Measurements from ENCODE around the gene TNS3. TPM values are rescaled to one million over a fixed set of nuclear protein-coding genes. Genes with fewer than 3 reads are reported as not detected.

Gene TNS3
- polyA plus RNA-seq, 3 donors: 5.2 to 30.3 (median 7.9) TPM

GRCh38 chr7:47369736-47370135 lies 212.2 kb downstream of the TNS3 start:
- Histone ChIP-seq H3K27ac (ENCODE audit: low read depth in 1 of 2, low read length in 2 of 2) (no peak overlapping the region), H3K36me3 (replicated peaks in 1 of 2; ENCODE audit: control insufficient read depth in 1 of 2, insufficient read depth in 2 of 2, low read length in 2 of 2) (peaks cover 67 to 91% of the 10 kb centered on the region in 2 donors), H3K9ac (ENCODE audit: insufficient read depth, low read length, poor library complexity, severe bottlenecking) (no peak overlapping the region), H4K20me1 (ENCODE audit: insufficient read depth, low read length) (peaks cover 91% of the 10 kb centered on the region), H3K4me1 (ENCODE audit: control insufficient read depth in 1 of 2, insufficient read depth in 2 of 2, low read length in 2 of 2) (no peaks in the 10 kb centered on the region), H3K9me3 (replicated peaks in 1 of 2; ENCODE audit: control insufficient read depth in 1 of 2, insufficient read depth in 1 of 2, low read length in 2 of 2) (no peaks in the 10 kb centered on the region), H2AFZ (ENCODE audit: insufficient read depth, low read depth, low read length, poor library complexity, severe bottlenecking) (no peak overlapping the region), H3K79me2 (ENCODE audit: insufficient read depth, low read length) (no peaks in the 10 kb centered on the region), H3K4me3 (replicated peaks in 1 of 3; ENCODE audit: low read depth in 2 of 3, low read length in 3 of 3) (no peak overlapping the region), H3K4me2 (replicated peaks; ENCODE audit: extremely low read depth, low read length, poor library complexity, severe bottlenecking) (no peak overlapping the region), H3K27me3 (ENCODE audit: control insufficient read depth in 2 of 2, insufficient read depth in 2 of 2, low read length in 2 of 2) (no peaks in the 10 kb centered on the region)
- WGBS (ENCODE audit: insufficient coverage): 90% methylated on average over 1 of the region's 3 CpGs
- Mint-ChIP-seq H3K27ac (no peak overlapping the region), H3K27me3 (ENCODE audit: low read depth in 3 of 3) (no peaks in the 10 kb centered on the region), H3K4me1 (no peaks in the 10 kb centered on the region), H3K36me3 (peaks cover 56 to 79% of the 10 kb centered on the region in 2 donors), H3K9me3 (no peaks in the 10 kb centered on the region), H3K4me3 (no peak overlapping the region)
- no peak for DNase-seq
- intact Hi-C loops (cut with micrococcal nuclease): no loop called here
- no peak for TF ChIP-seq CTCF (IDR thresholded peaks at IDR 0.05)

GRCh38 chr7:47368190-47368812 lies 213.6 kb downstream of the TNS3 start:
- no peaks in the 10 kb centered on the region for H3K9me3 Mint-ChIP-seq
- H3K4me3 Mint-ChIP-seq: no peak overlapping the region
- H3K4me2 ChIP-seq (replicated peaks; ENCODE audit: extremely low read depth, low read length, poor library complexity, severe bottlenecking): no peak overlapping the region

More at GRCh38 chr7:47368190-47368812, 213.6 kb downstream of the TNS3 start:
- Histone ChIP-seq H3K4me3 (replicated peaks in 1 of 3; ENCODE audit: low read depth in 2 of 3, low read length in 3 of 3) (no peak overlapping the region), H3K79me2 (ENCODE audit: insufficient read depth, low read length) (peaks cover 8% of the 10 kb centered on the region), H3K36me3 (replicated peaks in 1 of 2; ENCODE audit: control insufficient read depth in 1 of 2, insufficient read depth in 2 of 2, low read length in 2 of 2) (peaks cover 73 to 91% of the 10 kb centered on the region in 2 donors), H3K9ac (ENCODE audit: insufficient read depth, low read length, poor library complexity, severe bottlenecking) (no peak overlapping the region), H3K27me3 (ENCODE audit: control insufficient read depth in 2 of 2, insufficient read depth in 2 of 2, low read length in 2 of 2) (no peaks in the 10 kb centered on the region), H4K20me1 (ENCODE audit: insufficient read depth, low read length) (peaks cover 91% of the 10 kb centered on the region), H3K4me1 (ENCODE audit: control insufficient read depth in 1 of 2, insufficient read depth in 2 of 2, low read length in 2 of 2) (no peaks in the 10 kb centered on the region), H3K9me3 (replicated peaks in 1 of 2; ENCODE audit: control insufficient read depth in 1 of 2, insufficient read depth in 1 of 2, low read length in 2 of 2) (no peaks in the 10 kb centered on the region), H2AFZ (ENCODE audit: insufficient read depth, low read depth, low read length, poor library complexity, severe bottlenecking) (no peak overlapping the region), H3K27ac (ENCODE audit: low read depth in 1 of 2, low read length in 2 of 2) (no peak overlapping the region)
- H3K4me1 Mint-ChIP-seq: no peaks in the 10 kb centered on the region
- H3K27ac Mint-ChIP-seq: no peak overlapping the region
- TF ChIP-seq CTCF (IDR thresholded peaks at IDR 0.05): no peak
- no peaks in the 10 kb centered on the region for H3K27me3 Mint-ChIP-seq (ENCODE audit: low read depth in 3 of 3)
- H3K36me3 Mint-ChIP-seq: peaks cover 57 to 66% of the 10 kb centered on the region in 2 donors
- DNase-seq: no peak
- WGBS (ENCODE audit: insufficient coverage): over 99% methylated on average over 17 of the region's 18 CpGs
- intact Hi-C loops (cut with micrococcal nuclease): no loop called here

Data from CD14-positive monocyte (primary cell).